ENCODE data around the gene BCL6. TPM values are rescaled to one million over a fixed set of nuclear protein-coding genes. Genes with fewer than 3 reads are reported as not detected.

Gene BCL6
- total and polyA plus RNA-seq, 10 of the 15 experiments (the other 5 are each of a cell fraction or from before 2014, with no cell fraction given), result 0.04 to 0.85 (median 0.15) TPM

- TF ChIP-seq JUND (IDR thresholded peaks at IDR 0.05; ENCODE audit: low read depth, low read length) (no peak), EZH2 (IDR thresholded peaks at IDR 0.05; ENCODE audit: borderline replicate concordance, control insufficient read depth, low read depth, low read length) (no peak)
- TF ChIP-seq, protein P1, sequence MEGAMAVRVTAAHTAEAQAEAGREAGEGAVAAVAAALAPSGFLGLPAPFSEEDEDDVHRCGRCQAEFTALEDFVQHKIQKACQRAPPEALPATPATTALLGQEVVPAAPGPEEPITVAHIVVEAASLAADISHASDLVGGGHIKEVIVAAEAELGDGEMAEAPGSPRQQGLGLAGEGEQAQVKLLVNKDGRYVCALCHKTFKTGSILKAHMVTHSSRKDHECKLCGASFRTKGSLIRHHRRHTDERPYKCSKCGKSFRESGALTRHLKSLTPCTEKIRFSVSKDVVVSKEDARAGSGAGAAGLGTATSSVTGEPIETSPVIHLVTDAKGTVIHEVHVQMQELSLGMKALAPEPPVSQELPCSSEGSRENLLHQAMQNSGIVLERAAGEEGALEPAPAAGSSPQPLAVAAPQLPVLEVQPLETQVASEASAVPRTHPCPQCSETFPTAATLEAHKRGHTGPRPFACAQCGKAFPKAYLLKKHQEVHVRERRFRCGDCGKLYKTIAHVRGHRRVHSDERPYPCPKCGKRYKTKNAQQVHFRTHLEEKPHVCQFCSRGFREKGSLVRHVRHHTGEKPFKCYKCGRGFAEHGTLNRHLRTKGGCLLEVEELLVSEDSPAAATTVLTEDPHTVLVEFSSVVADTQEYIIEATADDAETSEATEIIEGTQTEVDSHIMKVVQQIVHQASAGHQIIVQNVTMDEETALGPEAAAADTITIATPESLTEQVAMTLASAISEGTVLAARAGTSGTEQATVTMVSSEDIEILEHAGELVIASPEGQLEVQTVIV (IDR thresholded peaks at IDR 0.05; ENCODE audit: borderline replicate concordance, partially characterized antibody), result no peak
Observed at GRCh38 chr3:187775549-187775948, 30.3 kb upstream of the BCL6 start (continued).

GRCh38 chr3:187774185-187774789 is 29.0 kb upstream of the BCL6 start:
- in situ Hi-C loops (cut with MboI), result no loop called here
- H3K36me3 ChIP-seq (ENCODE audit: control insufficient read depth in 2 of 2, insufficient read depth in 2 of 2, low read length in 1 of 2), result no peaks in the 10 kb centered on the region
- CTCF ChIA-PET, result no interaction called here
- no peaks in the 10 kb centered on the region for H4K20me1 ChIP-seq (ENCODE audit: control insufficient read depth, insufficient read depth)
- no peak overlapping the region for H2AFZ ChIP-seq (ENCODE audit: control insufficient read depth, low read depth, low read length)
- no peak overlapping the region for H3K27ac ChIP-seq (ENCODE audit: control insufficient read depth, insufficient read depth)
- 83% methylated on average over 8 of the region's 8 CpGs for whole genome bisulfite sequencing (ENCODE audit: insufficient coverage, insufficient replicate concordance, low lambda C conversion rate, missing lambda C conversion rate)
- ATAC-seq (no peak; the same call in 2 of the 3 replicates), DNase-seq (ENCODE audit: low read depth, low spot score) (no peak), FAIRE-seq (no peak)
- no peak overlapping the region for H3K9ac ChIP-seq (ENCODE audit: control insufficient read depth, insufficient read depth, low read length)
- POLR2A ChIA-PET, result no interaction called here
- BruUV-seq (replicated peaks), result no TSS peak
- H3K27me3 ChIP-seq (replicated peaks in 1 of 2; ENCODE audit: control insufficient read depth in 2 of 2, insufficient read depth in 2 of 2, low read length in 1 of 2), result no peaks in the 10 kb centered on the region
- peaks cover 39% of the 10 kb centered on the region for H3K4me1 ChIP-seq (ENCODE audit: control insufficient read depth, insufficient read depth, low read length)
- no peak overlapping the region for H3K4me3 ChIP-seq
- SMC1A ChIA-PET (ENCODE audit: uncharacterized antibody, unreplicated experiment), result no interaction called here
- no peak overlapping the region for H3K4me2 ChIP-seq (ENCODE audit: control insufficient read depth, insufficient read depth)
- H3K9me3 ChIP-seq (replicated peaks; ENCODE audit: control insufficient read depth, insufficient read depth, low read length), result no peaks in the 10 kb centered on the region
- intact Hi-C loops (cut with micrococcal nuclease; ENCODE audit: unreplicated experiment), result loop anchor here (5.0 kb wide), 1 partner anchor 58 kb away; no protein-coding TSS in a partner anchor
- TF ChIP-seq BRCA1 (IDR thresholded peaks at IDR 0.05; ENCODE audit: low read depth, low read length), result no peak
- no peak for TF ChIP-seq POLR2AphosphoS5 (IDR thresholded peaks at IDR 0.05; ENCODE audit: low read length)
- no peak for TF ChIP-seq JUNB (IDR thresholded peaks at IDR 0.05)
- no peak for TF ChIP-seq LARP7 (IDR thresholded peaks at IDR 0.05)
- TF ChIP-seq SPI1 (IDR thresholded peaks at IDR 0.05; ENCODE audit: borderline replicate concordance, insufficient read depth, low read depth, low read length), result peak; percentile 83
- no peak for TF ChIP-seq STAT1 (conservative IDR thresholded peaks at IDR 0.05)
- TF ChIP-seq TAF1 (IDR thresholded peaks at IDR 0.05; ENCODE audit: borderline replicate concordance, low read depth, low read length), result no peak
- no peak for TF ChIP-seq CHD4 (IDR thresholded peaks at IDR 0.05)
- TF ChIP-seq MYB (IDR thresholded peaks at IDR 0.05; ENCODE audit: borderline replicate concordance, low read depth, low read length), result no peak
- TF ChIP-seq KDM1A (IDR thresholded peaks at IDR 0.05; ENCODE audit: borderline replicate concordance), result no peak
- no peak for TF ChIP-seq CBX3 (IDR thresholded peaks at IDR 0.05; ENCODE audit: borderline replicate concordance, low read depth)
- TF ChIP-seq MTA2 (IDR thresholded peaks at IDR 0.05; ENCODE audit: low read depth), result peak; percentile 29; the same call in 1 of the 2 replicates
- RAD21 ChIA-PET (ENCODE audit: unreplicated experiment), result no interaction called here
- no peaks in the 10 kb centered on the region for H3K79me2 ChIP-seq (ENCODE audit: control insufficient read depth, insufficient read depth, low read length)
